HEK293 (cell line): ENCODE data around the gene NDUFS2.

Experiments
- ELK4 ChIP-seq: IDR thresholded peaks from 2 replicates; pipeline ENCODE4 v1.6.1; 2011; ENCODE audit warnings: mild to moderate bottlenecking, low read depth, low read length, borderline replicate concordance
- KLF8 ChIP-seq: fragments of 450-650 bp; formaldehyde crosslinking; IDR thresholded peaks from 2 replicates; pipeline ENCODE4 v1.5.1; 2016; ENCODE audit warnings: missing biosample characterization, missing genetic modification characterization
- OVOL3 ChIP-seq: fragments of 450-650 bp; formaldehyde crosslinking; IDR thresholded peaks from 2 replicates; pipeline ENCODE4 v1.5.1; 2016; ENCODE audit warnings: missing biosample characterization, missing genetic modification characterization
- PRDM10 ChIP-seq: fragments of 450-650 bp; formaldehyde crosslinking; IDR thresholded peaks from 2 replicates; pipeline ENCODE4 v1.5.1; 2016; ENCODE audit warnings: missing biosample characterization, missing genetic modification characterization
- RBAK ChIP-seq: fragments of 450-650 bp; formaldehyde crosslinking; IDR thresholded peaks from 2 replicates; pipeline ENCODE4 v1.5.1; 2016; ENCODE audit warnings: missing biosample characterization, missing genetic modification characterization
- REST ChIP-seq: fragments of 450-650 bp; formaldehyde crosslinking; IDR thresholded peaks from 2 replicates; pipeline ENCODE4 v1.5.1; 2016; ENCODE audit warnings: missing biosample characterization, missing genetic modification characterization
- SETDB1 ChIP-seq: IDR thresholded peaks from one replicate; pipeline ENCODE4 v1.6.1; 2017; ENCODE audit warnings: mild to moderate bottlenecking, low read length, moderate library complexity, mixed read lengths; ENCODE audit not compliant: insufficient read length
- ZBTB21 ChIP-seq: fragments of 450-650 bp; formaldehyde crosslinking; IDR thresholded peaks from 2 replicates; pipeline ENCODE4 v1.5.1; 2017; ENCODE audit warnings: missing biosample characterization, missing genetic modification characterization
- ZBTB49 ChIP-seq: fragments of 450-650 bp; formaldehyde crosslinking; IDR thresholded peaks from 2 replicates; pipeline ENCODE4 v1.5.1; 2016; ENCODE audit warnings: missing biosample characterization, missing genetic modification characterization, low read depth
- ZFHX2 ChIP-seq: fragments of 450-650 bp; formaldehyde crosslinking; conservative IDR thresholded peaks from 2 replicates; pipeline ENCODE4 v1.5.1; 2016; ENCODE audit warnings: missing biosample characterization, missing genetic modification characterization
- ZNF10 ChIP-seq: fragments of 450-650 bp; formaldehyde crosslinking; IDR thresholded peaks from 2 replicates; pipeline ENCODE4 v1.5.1; 2017; ENCODE audit warnings: missing biosample characterization, missing genetic modification characterization
- ZNF140 ChIP-seq: fragments of 450-650 bp; formaldehyde crosslinking; IDR thresholded peaks from 2 replicates; pipeline ENCODE4 v1.5.1; 2016; ENCODE audit warnings: missing biosample characterization, missing genetic modification characterization
- ZNF169 ChIP-seq: fragments of 450-650 bp; formaldehyde crosslinking; IDR thresholded peaks from 2 replicates; pipeline ENCODE4 v1.5.1; 2016; ENCODE audit warnings: missing biosample characterization, missing genetic modification characterization
- ZNF175 ChIP-seq: fragments of 450-650 bp; formaldehyde crosslinking; IDR thresholded peaks from 2 replicates; pipeline ENCODE4 v1.5.1; 2016; ENCODE audit warnings: missing biosample characterization, missing genetic modification characterization
- ZNF184 ChIP-seq: fragments of 450-650 bp; IDR thresholded peaks from 2 replicates; pipeline ENCODE4 v1.5.1; 2018; ENCODE audit warnings: missing biosample characterization, mild to moderate bottlenecking, missing genetic modification characterization
- ZNF23 ChIP-seq: fragments of 450-650 bp; formaldehyde crosslinking; IDR thresholded peaks from 2 replicates; pipeline ENCODE4 v1.5.1; 2016; ENCODE audit warnings: missing biosample characterization, missing genetic modification characterization, borderline replicate concordance
- ZNF26 ChIP-seq: fragments of 450-650 bp; formaldehyde crosslinking; IDR thresholded peaks from 2 replicates; pipeline ENCODE4 v1.5.1; 2016; ENCODE audit warnings: missing biosample characterization, missing genetic modification characterization
- ZNF274 ChIP-seq, 2 experiments: fragments of 200-500 bp in 1 of 2; fragments of 450-650 bp in 1 of 2; sonication (Bioruptor generic) in 1 of 2; formaldehyde crosslinking in 1 of 2; IDR thresholded peaks; 2 replicates each; pipeline versions ENCODE4 v1.5.1 to v1.6.1; 2014 to 2016; ENCODE audit warnings: borderline replicate concordance in 1 of 2, inconsistent platforms in 1 of 2, low read length in 1 of 2, missing biosample characterization in 1 of 2, missing genetic modification characterization in 1 of 2
- ZNF335 ChIP-seq: fragments of 450-650 bp; formaldehyde crosslinking; conservative IDR thresholded peaks from 2 replicates; pipeline ENCODE4 v1.5.1; 2016; ENCODE audit warnings: missing biosample characterization, missing genetic modification characterization
- ZNF398 ChIP-seq: fragments of 450-650 bp; formaldehyde crosslinking; IDR thresholded peaks from 2 replicates; pipeline ENCODE4 v1.5.1; 2017; ENCODE audit warnings: missing biosample characterization, missing genetic modification characterization
- ZNF404 ChIP-seq: fragments of 450-650 bp; formaldehyde crosslinking; IDR thresholded peaks from 2 replicates; pipeline ENCODE4 v1.5.1; 2017; ENCODE audit warnings: missing biosample characterization, missing genetic modification characterization
- ZNF626 ChIP-seq: fragments of 450-650 bp; sonication (Bioruptor Pico); formaldehyde crosslinking; IDR thresholded peaks from 2 replicates; pipeline ENCODE4 v1.5.1; 2018; ENCODE audit warnings: missing biosample characterization, missing genetic modification characterization, inconsistent platforms
- ZNF768 ChIP-seq: fragments of 450-650 bp; formaldehyde crosslinking; IDR thresholded peaks from 2 replicates; pipeline ENCODE4 v1.5.1; 2018; ENCODE audit warnings: missing biosample characterization, mild to moderate bottlenecking, missing genetic modification characterization
- ZSCAN30 ChIP-seq: fragments of 450-650 bp; IDR thresholded peaks from 2 replicates; pipeline ENCODE4 v1.5.1; 2018; ENCODE audit warnings: missing biosample characterization, mild to moderate bottlenecking, missing genetic modification characterization, moderate library complexity

Gene NDUFS2

GRCh38 chr1:161159087-161159912, 42.9 kb upstream of the NDUFS2 start, which contains the start of gene USP21 (continued):
- no peak for TF ChIP-seq ZBTB49 (tag by site-specific recombination)
- no peak for TF ChIP-seq ELK4
- TF ChIP-seq ZNF274 (IDR thresholded peaks at IDR 0.05; ENCODE audit: low read length) = no peak
- TF ChIP-seq ZNF274 (tag by site-specific recombination; IDR thresholded peaks at IDR 0.05; ENCODE audit: borderline replicate concordance) = no peak
- no peak for TF ChIP-seq ZNF23 (tag by site-specific recombination)
- no peak for TF ChIP-seq ZNF140 (tag by site-specific recombination)
- TF ChIP-seq RBAK (tag by site-specific recombination) = no peak
- TF ChIP-seq KLF8 = peak; percentile 65; the same call in 1 of the 2 replicates
- 0 out of 2 replicates have a peak, but pooled peaks have one; percentile 26 for TF ChIP-seq ZSCAN30 (tag by site-specific recombination)
- TF ChIP-seq ZNF398 (tag by site-specific recombination) = peak; percentile 37; the same call in 1 of the 2 replicates
- TF ChIP-seq OVOL3 (tag by site-specific recombination) = no peak
- TF ChIP-seq ZNF768 = no peak
- TF ChIP-seq ZNF169 (tag by site-specific recombination) = no peak
- 0 out of 2 replicates have a peak, but pooled peaks have one; percentile 44 for TF ChIP-seq REST (tag by site-specific recombination)
- no peak for TF ChIP-seq ZNF404 (tag by site-specific recombination)
- TF ChIP-seq ZNF10 (tag by site-specific recombination) = no peak
- no peak for TF ChIP-seq SETDB1
- no peak for TF ChIP-seq PRDM10 (tag by site-specific recombination)
- TF ChIP-seq ZFHX2 (tag by site-specific recombination) = peak; percentile 25; the same call in 1 of the 2 replicates
- no peak for TF ChIP-seq ZNF626 (tag by site-specific recombination)
- peak; percentile 93 for TF ChIP-seq ZNF335 (tag by site-specific recombination)
- no peak for TF ChIP-seq ZNF184
- TF ChIP-seq ZBTB21 (tag by site-specific recombination) = 0 out of 2 replicates have a peak, but pooled peaks have one; percentile 19
- no peak for TF ChIP-seq ZNF26 (tag by site-specific recombination)
- TF ChIP-seq ZNF175 (tag by site-specific recombination) = no peak
